GM23338 (cell line): ENCODE results near the gene SH3RF3.

Experiments
- CTCF ChIP-seq, 2 experiments: fragments of 200-600 bp in 1 of 2; sonication (generic) in 1 of 2; conservative IDR thresholded peaks; 2 replicates each; pipeline versions ENCODE4 v1.5.1 to v1.6.1; 2016 to 2017; ENCODE audit warnings: antibody characterized with exemption in 2 of 2, low read depth in 2 of 2, mild to moderate bottlenecking in 2 of 2, moderate library complexity in 1 of 2
- ETS1 ChIP-seq: IDR thresholded peaks from 2 replicates; pipeline ENCODE4 v1.6.1; 2016; ENCODE audit warnings: antibody characterized with exemption
- EZH2phosphoT487 ChIP-seq: fragments of 200-600 bp; sonication (generic); IDR thresholded peaks from one replicate; pipeline ENCODE4 v1.8.1; 2018; ENCODE audit warnings: antibody characterized with exemption; ENCODE audit not compliant: unreplicated experiment
- POLR2AphosphoS5 ChIP-seq: IDR thresholded peaks from 2 replicates; pipeline ENCODE4 v1.6.1; 2016; ENCODE audit warnings: antibody characterized with exemption, low read depth
- REST ChIP-seq: IDR thresholded peaks from one replicate; pipeline ENCODE4 v1.6.1; 2018; ENCODE audit warnings: antibody characterized with exemption; ENCODE audit not compliant: unreplicated experiment
- STAT1 ChIP-seq: IDR thresholded peaks from one replicate; pipeline ENCODE4 v1.6.1; 2016; ENCODE audit warnings: antibody characterized with exemption; ENCODE audit not compliant: unreplicated experiment
- ZNF331 ChIP-seq: fragments of 250-450 bp; sonication (Bioruptor Pico); IDR thresholded peaks from 2 replicates; pipeline ENCODE4 v1.5.0; 2020; ENCODE audit warnings: low read depth, mild to moderate bottlenecking, moderate library complexity

- TF ChIP-seq CTCF (conservative IDR thresholded peaks at IDR 0.05; ENCODE audit: low read depth in 2 of 2) (no peak), POLR2AphosphoS5 (no peak), STAT1 (no peak), REST (no peak), ZNF331 (CRISPR knock-in tag) (no peak), ETS1 (no peak), EZH2phosphoT487 (no peak)
Measured at GRCh38 chr2:109200616-109201464, 71.8 kb downstream of the SH3RF3 start.
